ENCODE results near the gene ARHGAP23. TPM values are rescaled to one million over a fixed set of nuclear protein-coding genes. Genes with fewer than 3 reads are reported as not detected.

The ARHGAP23 gene
- total RNA-seq, 1 experiment from 2014 or later: 19.0 TPM

DNA sequence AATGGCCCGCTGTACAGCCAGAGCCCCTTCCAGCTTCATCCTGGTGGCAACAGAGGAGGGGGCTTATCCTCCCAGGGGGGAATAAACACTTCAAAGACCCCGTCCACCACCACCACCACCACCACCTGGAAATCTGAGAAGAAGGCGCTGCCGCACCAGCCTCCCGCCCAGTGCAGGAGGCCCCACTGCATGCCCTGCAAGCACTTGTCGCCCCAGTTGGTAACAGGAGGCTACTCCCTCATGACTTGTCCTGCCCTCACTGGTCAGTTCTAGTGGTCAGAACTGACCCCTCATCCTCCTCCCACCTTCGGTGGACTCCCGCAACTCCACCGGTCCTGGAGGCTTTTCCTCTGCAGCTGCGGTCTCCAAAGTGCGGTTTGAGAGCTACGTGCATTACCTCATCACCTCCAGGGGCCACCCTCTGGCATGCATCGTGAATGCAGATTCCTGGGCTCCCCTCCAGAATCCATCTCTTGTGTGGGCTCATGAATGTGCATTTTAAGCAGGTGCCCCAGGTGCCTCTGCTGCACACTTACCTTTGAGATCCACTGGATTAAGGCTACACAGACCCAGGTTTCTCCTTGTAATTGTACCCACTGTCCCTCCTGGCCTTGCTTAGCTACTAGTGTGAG is 105.7 kb downstream of the ARHGAP23 start:
- no peak for DNase-seq (ENCODE audit: low spot score)
- intact Hi-C loops (cut with micrococcal nuclease; ENCODE audit: unreplicated experiment): no loop called here
- no peaks in the 10 kb centered on the region for H3K4me1 ChIP-seq (ENCODE audit: insufficient read depth, low read length, poor library complexity, severe bottlenecking)
- POLR2A ChIA-PET (ENCODE audit: low non-redundant PET): no interaction called here
- no peaks in the 10 kb centered on the region for H3K9me3 ChIP-seq (ENCODE audit: low read depth, low read length, poor library complexity, severe bottlenecking)
- no peak overlapping the region for H3K27ac ChIP-seq (ENCODE audit: low read depth, low read length, poor library complexity, severe bottlenecking)
- CTCF ChIA-PET: no interaction called here
- no peak overlapping the region for H3K4me3 ChIP-seq (ENCODE audit: low read depth, low read length, poor library complexity, severe bottlenecking)
- TF ChIP-seq EZH2 (IDR thresholded peaks at IDR 0.05; ENCODE audit: borderline replicate concordance, low read depth, low read length, poor library complexity, severe bottlenecking): no peak
- no peaks in the 10 kb centered on the region for H3K36me3 ChIP-seq (ENCODE audit: insufficient read depth, low read length, poor library complexity, severe bottlenecking)
- no peaks in the 10 kb centered on the region for H3K27me3 ChIP-seq (replicated peaks; ENCODE audit: insufficient read depth, low read depth, low read length, poor library complexity)
- BruUV-seq (replicated peaks): no TSS peak

DNA sequence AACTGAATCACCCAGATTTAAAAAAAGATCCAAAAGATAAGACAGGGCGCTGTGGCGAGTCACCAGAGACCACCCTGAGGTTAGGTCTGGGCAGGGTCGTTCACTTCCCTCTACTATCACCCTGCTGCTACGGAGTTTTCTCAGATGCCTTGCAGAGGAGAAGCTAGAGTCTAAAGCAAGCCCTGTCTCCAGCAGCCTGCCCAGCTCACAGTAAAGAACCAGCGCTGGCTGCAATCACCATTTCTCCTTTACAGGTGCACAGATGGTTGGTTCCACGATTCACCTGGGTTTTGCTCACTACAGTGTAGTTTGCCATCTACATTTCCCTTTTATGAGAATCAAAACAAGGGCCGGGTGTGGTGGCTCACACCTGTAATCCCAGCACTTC is 106.2 kb downstream of the ARHGAP23 start:
- TF ChIP-seq, protein P1, sequence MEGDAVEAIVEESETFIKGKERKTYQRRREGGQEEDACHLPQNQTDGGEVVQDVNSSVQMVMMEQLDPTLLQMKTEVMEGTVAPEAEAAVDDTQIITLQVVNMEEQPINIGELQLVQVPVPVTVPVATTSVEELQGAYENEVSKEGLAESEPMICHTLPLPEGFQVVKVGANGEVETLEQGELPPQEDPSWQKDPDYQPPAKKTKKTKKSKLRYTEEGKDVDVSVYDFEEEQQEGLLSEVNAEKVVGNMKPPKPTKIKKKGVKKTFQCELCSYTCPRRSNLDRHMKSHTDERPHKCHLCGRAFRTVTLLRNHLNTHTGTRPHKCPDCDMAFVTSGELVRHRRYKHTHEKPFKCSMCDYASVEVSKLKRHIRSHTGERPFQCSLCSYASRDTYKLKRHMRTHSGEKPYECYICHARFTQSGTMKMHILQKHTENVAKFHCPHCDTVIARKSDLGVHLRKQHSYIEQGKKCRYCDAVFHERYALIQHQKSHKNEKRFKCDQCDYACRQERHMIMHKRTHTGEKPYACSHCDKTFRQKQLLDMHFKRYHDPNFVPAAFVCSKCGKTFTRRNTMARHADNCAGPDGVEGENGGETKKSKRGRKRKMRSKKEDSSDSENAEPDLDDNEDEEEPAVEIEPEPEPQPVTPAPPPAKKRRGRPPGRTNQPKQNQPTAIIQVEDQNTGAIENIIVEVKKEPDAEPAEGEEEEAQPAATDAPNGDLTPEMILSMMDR (conservative IDR thresholded peaks at IDR 0.05; ENCODE audit: low read depth, low read length): no peak
- no peak for TF ChIP-seq EZH2 (IDR thresholded peaks at IDR 0.05; ENCODE audit: borderline replicate concordance, low read depth, low read length, poor library complexity, severe bottlenecking)
- POLR2A ChIA-PET (ENCODE audit: low non-redundant PET): no interaction called here
- no peak overlapping the region for H3K27ac ChIP-seq (ENCODE audit: low read depth, low read length, poor library complexity, severe bottlenecking)

GRCh38 chr17:38535886-38536285 is 107.6 kb downstream of the ARHGAP23 start:
- TF ChIP-seq EZH2 (IDR thresholded peaks at IDR 0.05; ENCODE audit: borderline replicate concordance, low read depth, low read length, poor library complexity, severe bottlenecking): no peak
- TF ChIP-seq, protein P1 (conservative IDR thresholded peaks at IDR 0.05; ENCODE audit: low read depth, low read length): no peak
- no peaks in the 10 kb centered on the region for H3K36me3 ChIP-seq (ENCODE audit: insufficient read depth, low read length, poor library complexity, severe bottlenecking)
- POLR2A ChIA-PET (ENCODE audit: low non-redundant PET): no interaction called here
- H3K27ac ChIP-seq (ENCODE audit: low read depth, low read length, poor library complexity, severe bottlenecking): no peak overlapping the region
- no peak overlapping the region for H3K4me3 ChIP-seq (ENCODE audit: low read depth, low read length, poor library complexity, severe bottlenecking)
- no peaks in the 10 kb centered on the region for H3K9me3 ChIP-seq (ENCODE audit: low read depth, low read length, poor library complexity, severe bottlenecking)
- CTCF ChIA-PET: no interaction called here
- BruUV-seq (replicated peaks): no TSS peak
- H3K4me1 ChIP-seq (ENCODE audit: insufficient read depth, low read length, poor library complexity, severe bottlenecking): no peaks in the 10 kb centered on the region
- DNase-seq (ENCODE audit: low spot score): no peak
- intact Hi-C loops (cut with micrococcal nuclease; ENCODE audit: unreplicated experiment): loop anchor here (2.0 kb wide), 1 partner anchor 43 kb away; no protein-coding TSS in a partner anchor
- no peaks in the 10 kb centered on the region for H3K27me3 ChIP-seq (replicated peaks; ENCODE audit: insufficient read depth, low read depth, low read length, poor library complexity)

More for the DNA sequence above, 106.2 kb downstream of the ARHGAP23 start:
- Histone ChIP-seq H3K9me3 (ENCODE audit: low read depth, low read length, poor library complexity, severe bottlenecking) (no peaks in the 10 kb centered on the region), H3K27me3 (replicated peaks; ENCODE audit: insufficient read depth, low read depth, low read length, poor library complexity) (no peaks in the 10 kb centered on the region), H3K36me3 (ENCODE audit: insufficient read depth, low read length, poor library complexity, severe bottlenecking) (no peaks in the 10 kb centered on the region), H3K4me1 (ENCODE audit: insufficient read depth, low read length, poor library complexity, severe bottlenecking) (no peaks in the 10 kb centered on the region), H3K4me3 (ENCODE audit: low read depth, low read length, poor library complexity, severe bottlenecking) (no peak overlapping the region)
- no TSS peak for BruUV-seq (replicated peaks)
- CTCF ChIA-PET: no interaction called here
- DNase-seq (ENCODE audit: low spot score): no peak
- intact Hi-C loops (cut with micrococcal nuclease; ENCODE audit: unreplicated experiment): no loop called here

DNA sequence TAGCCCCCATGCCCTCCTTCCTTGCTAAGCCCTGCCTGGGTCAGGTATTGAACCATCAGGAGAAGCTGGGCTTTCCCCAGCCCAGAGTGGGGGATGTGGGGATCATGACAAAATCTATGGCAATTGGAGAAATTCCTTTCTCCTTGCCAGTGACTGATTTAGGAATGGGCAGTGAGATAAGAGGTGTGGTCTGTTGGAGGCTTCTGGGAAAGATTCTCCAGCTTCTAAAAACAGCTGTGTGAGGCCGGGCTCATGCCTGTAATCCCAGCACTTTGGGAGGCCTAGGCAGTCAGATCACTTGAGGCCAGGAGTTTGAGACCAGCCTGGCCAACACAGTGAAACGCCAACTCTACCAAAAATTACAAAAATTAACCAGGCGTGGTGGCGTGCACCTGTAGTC is 108.4 kb downstream of the ARHGAP23 start:
- ChIA-PET CTCF (interaction anchor here (1.7 kb wide), 1 partner anchor 27 kb away, joined by 4 read pairs; no protein-coding TSS in a partner anchor), POLR2A (ENCODE audit: low non-redundant PET) (no interaction called here)
- Histone ChIP-seq H3K27ac (ENCODE audit: low read depth, low read length, poor library complexity, severe bottlenecking) (no peak overlapping the region), H3K4me3 (ENCODE audit: low read depth, low read length, poor library complexity, severe bottlenecking) (no peak overlapping the region), H3K27me3 (replicated peaks; ENCODE audit: insufficient read depth, low read depth, low read length, poor library complexity) (no peaks in the 10 kb centered on the region), H3K9me3 (ENCODE audit: low read depth, low read length, poor library complexity, severe bottlenecking) (no peaks in the 10 kb centered on the region), H3K4me1 (ENCODE audit: insufficient read depth, low read length, poor library complexity, severe bottlenecking) (no peaks in the 10 kb centered on the region), H3K36me3 (ENCODE audit: insufficient read depth, low read length, poor library complexity, severe bottlenecking) (no peaks in the 10 kb centered on the region)
- DNase-seq (ENCODE audit: low spot score): no peak
- TF ChIP-seq, protein P1 (conservative IDR thresholded peaks at IDR 0.05; ENCODE audit: low read depth, low read length): no peak
- TF ChIP-seq EZH2 (IDR thresholded peaks at IDR 0.05; ENCODE audit: borderline replicate concordance, low read depth, low read length, poor library complexity, severe bottlenecking): no peak
- BruUV-seq (replicated peaks): no TSS peak
- intact Hi-C loops (cut with micrococcal nuclease; ENCODE audit: unreplicated experiment): loop anchor here (2.0 kb wide), 1 partner anchor 44 kb away; no protein-coding TSS in a partner anchor

Measured in A673 (cell line).